ENCODE results near the gene KLRG1.
A peak's percentile ranks its signal among the peaks of the same experiment; 100 is the strongest.

The KLRG1 gene

GRCh38 chr12:9043766-9044165, 54.4 kb downstream of the KLRG1 start:
- DNase-seq: no peak

GRCh38 chr12:9047105-9047504, 57.8 kb downstream of the KLRG1 start:
- no peak for DNase-seq

GRCh38 chr12:9048930-9049329, 59.6 kb downstream of the KLRG1 start:
- DNase-seq: no peak

GRCh38 chr12:9049520-9050133, 60.3 kb downstream of the KLRG1 start:
- DNase-seq: peak; percentile 10

GRCh38 chr12:9050521-9051157, 61.3 kb downstream of the KLRG1 start:
- no peak for DNase-seq

GRCh38 chr12:9051158-9051550, 61.8 kb downstream of the KLRG1 start:
- no peak for DNase-seq

GRCh38 chr12:9052610-9053009, 63.3 kb downstream of the KLRG1 start:
- DNase-seq: no peak
